T-helper 2 cell (primary cell): ENCODE results near the gene TMEM30A.
A peak's percentile ranks its signal among the peaks of the same experiment; 100 is the strongest.

Experiments
- DNase-seq, 5 experiments: peaks; one replicate each; pipeline versions ENCODE4 v3.0.0 to v3.0.0-alpha.2; 2012 to 2022

The TMEM30A gene

DNA sequence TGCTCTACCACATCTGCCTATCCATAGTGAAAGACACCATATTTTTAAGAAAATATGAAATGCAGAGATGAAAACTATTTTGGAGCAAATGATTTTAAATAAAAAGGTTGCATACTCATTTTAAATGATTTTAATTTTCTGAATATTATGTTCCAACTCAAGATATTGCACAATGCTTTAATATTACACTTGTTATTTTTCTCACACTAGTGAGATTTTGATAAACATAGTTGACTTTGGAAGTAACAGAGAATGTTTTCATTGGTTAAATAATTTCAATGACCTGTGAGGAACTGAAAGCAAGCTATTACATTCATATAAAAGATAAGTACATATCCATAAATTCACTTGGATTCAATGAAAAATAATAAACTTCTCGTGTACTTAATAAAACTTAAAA, 7.2 kb upstream of the TMEM30A start:
- DNase-seq: no peak

DNA sequence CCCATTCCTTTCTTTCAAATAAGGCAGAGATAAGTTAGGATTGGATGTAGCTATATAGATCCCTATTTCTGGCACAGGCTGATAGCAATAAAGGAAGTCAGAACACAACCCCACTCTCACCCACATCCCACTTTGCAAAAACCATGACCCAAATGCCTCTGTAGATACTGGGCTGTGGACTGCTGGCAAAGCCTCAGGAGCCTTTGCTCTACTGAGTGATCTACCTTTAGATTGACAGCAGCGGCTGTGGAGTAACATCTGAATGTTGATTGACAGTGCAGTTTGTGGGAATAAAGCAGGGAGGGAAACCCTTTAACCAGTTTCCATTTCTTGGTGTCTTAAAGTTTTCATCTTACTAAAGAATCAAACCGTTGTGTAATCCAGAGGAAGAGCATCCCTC, 6.7 kb upstream of the TMEM30A start:
- no peak for DNase-seq

DNA sequence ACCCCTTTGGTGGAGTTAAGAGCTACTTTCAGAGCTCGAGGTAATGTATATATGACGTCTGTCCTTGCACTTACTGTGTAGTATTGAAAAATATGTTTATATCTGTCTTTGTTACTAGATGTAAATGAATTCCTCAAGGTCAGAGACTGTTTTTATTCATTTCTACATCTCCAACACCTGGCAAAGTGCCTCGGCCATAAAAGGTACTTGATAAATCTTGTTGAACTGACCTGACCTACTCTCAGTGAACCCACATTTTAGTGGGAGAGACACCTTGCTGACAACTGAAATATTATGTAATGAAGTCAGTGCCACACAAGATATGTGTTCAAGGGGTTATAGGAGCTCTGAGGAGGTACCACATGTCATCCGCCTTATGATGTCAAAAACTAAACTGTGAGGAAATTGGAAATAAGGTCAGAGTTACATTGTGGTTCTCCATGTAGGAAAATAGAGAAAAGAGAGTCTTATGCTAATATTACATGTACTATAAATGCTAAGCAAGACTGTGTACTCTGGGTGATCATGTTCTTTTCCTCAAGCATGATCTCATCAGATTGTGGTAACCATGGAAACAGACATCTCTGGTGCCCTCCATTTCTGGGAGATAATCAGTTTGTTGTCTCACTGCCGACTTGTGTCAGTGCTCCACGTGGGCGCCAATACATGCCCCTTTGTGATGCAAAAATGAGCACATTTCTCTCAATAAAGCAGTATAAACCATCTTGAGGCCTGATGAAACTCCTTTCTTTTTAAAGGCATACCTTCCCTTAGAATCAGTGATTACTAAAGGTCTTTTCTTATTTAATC, 5.7 kb upstream of the TMEM30A start:
- DNase-seq: no peak

DNA sequence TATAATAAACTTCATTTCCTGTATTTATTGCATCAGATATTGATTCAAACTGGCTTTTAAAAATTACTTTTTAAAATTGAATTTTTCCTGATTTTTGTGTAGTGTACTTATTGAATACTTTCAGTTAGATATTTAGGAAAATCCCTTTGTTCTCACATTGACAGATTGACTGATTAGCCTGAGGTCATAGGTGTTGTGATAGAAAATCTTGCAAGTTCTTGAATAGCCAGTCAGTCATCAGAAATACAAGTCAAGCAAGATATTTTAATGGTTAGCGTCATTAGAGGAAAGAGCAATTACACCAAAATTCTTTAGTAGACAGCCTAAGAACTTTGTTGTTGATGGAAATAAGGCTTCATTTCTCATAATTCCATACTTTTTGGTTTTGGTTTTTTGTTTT, 3.4 kb upstream of the TMEM30A start:
- no peak for DNase-seq

DNA sequence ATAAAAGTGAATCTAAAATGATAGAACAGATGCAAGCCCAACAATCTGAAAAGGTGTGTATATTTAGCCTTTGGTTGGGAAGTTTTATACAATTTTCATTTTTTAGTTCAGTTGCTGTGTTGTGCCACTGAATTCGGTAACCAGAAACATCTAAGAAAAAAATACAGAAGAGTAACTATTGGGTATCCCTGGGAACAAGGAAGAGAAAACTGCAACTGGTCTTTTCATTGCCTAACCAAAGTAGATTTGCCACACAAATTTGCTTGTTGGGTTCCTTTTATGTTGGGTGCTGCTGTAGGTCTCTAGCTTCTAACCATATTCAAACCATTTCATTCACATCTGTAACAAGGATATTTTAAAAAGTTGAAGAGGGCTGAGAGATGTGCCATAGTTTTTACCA, 2.8 kb upstream of the TMEM30A start:
- DNase-seq: no peak

DNA sequence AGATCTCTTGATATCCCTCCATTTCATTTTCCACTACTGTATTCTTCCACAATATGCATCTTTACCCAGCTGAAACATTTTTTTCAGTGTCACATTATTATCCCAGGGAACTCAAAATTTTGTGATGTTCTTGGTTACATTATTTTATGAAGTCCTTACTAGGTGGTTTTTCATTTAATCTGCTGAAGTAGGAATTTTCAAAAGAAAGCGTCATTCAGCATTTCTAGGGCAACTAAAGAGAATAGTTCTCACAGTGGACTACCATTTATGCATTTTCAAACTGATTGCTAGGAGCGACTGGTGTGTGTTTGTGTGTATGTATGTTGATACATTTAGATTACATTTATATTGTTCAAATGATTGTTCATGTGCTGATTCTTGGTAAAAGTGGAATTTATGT, 2.4 kb upstream of the TMEM30A start:
- DNase-seq: no peak

DNA sequence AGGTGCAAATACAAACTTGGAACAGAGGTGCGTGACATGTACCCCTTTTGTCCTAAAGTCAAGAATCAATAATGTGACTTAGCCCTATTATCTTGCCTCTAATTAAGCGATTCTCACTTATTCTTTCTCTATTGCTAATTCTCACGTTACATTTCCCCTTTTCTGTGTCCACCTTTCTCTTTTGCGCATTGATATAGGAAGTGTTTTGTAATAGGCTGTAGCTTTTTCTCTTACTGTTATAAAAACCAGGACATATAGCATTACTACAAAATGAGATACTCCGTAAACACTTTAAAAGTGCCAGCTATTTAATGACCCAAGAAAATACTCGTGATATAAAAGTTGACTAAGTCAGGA, 669 bp upstream of the TMEM30A start:
- no peak for DNase-seq

DNA sequence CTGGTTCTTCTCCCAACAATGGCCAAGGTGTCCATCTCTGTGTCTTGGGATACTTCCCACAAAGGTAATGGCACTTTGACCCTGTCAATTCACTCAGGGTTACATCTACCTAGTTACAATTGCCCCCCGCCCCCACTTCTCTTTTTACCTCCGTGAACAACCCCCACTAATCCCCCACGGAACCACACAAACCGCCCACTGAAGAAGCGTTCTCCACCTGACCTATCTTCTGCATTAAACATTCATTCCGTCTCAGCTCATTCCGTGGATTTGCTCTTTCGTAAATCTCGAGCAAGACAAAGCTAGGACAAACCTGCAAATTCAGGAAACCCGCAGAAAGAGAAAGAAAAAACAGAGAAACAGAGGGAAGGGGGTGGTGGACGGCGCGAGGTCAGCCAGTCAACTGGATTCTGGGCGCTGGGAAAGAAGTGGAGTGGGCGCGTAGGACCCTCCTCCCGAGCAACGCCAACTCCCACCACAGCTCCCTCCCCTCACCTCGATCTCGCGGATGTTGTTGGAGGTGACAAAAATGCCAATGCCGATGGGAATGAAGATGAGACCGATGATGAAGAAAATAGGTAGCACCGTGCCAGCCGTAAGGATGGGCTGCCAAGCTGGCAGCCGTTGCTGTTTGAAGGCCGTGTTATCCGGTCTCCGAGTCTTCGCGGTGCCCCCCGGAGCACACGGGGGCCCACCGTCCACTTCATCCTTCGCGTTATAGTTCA, 523 bp downstream of the TMEM30A start:
- no peak for DNase-seq

DNA sequence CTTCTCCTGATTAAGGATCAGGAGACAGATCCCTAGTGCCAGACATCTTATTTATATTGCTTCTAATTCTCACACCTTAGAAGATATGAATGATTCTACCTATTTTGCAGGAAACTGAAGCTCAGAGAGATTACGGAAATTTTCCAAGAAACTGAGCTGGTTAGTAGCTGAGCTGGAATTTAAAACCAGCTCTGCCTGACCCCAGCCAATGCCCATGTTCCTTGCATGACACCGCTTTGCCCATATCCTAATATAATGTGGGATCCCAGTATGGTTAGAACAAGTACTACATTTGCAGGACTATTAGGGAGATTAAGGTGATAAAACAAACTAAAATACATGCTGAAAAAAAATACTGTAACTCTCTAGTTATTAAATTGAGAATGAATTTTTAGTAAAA, 1.9 kb downstream of the TMEM30A start:
- DNase-seq: no peak

DNA sequence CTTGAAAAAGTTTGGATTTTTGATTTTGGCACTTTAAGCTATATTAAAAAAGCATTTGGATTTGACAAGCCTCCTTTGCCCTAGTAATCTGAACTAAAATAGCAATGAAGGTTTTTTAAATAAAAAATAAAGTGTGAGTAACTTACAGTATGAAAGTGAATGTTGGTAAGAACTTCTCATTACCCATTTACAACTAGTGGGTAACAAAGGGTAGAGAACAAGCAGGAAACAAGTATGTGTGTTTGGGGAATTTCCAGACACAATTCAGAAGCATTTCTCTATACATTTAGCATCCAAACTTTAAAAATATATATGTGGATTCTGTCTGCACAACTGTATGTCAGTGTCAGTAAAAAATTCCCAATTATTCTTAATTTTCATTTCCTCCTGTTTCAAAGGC, 2.9 kb downstream of the TMEM30A start:
- DNase-seq: peak in 1 of 5 experiments; percentile 31

DNA sequence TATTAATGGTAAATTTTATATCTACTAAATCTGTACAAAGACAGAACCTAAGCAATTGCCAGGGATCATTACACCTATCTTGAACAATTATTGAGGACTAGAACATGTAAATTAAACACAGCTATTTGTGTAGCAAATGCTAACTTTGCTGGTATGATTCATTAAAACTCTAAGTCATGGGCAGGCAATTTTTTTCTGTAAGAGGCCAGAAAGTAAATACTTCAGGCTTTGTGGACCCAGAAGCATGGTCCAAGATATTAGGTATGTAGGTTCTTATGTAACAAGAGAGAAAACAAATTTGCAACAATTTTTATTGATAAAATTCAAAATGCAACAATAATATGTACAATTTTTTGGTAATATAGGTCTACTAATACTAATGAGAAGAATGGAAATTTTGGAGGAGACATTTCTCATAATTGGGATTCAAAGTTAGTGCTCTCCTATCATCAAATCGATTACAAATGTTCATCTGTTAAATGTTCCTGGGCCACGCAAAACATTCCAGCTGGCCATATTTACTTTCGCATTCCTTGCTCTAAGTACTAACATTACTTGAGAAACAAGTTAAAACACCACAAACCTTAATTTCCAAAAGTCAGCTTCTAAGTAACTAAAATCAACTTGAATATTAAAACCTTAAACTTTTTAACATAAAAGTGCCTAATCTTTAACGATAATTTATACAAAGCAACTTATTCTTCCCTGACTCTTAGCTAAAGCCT, 4.3 kb downstream of the TMEM30A start:
- DNase-seq: no peak

DNA sequence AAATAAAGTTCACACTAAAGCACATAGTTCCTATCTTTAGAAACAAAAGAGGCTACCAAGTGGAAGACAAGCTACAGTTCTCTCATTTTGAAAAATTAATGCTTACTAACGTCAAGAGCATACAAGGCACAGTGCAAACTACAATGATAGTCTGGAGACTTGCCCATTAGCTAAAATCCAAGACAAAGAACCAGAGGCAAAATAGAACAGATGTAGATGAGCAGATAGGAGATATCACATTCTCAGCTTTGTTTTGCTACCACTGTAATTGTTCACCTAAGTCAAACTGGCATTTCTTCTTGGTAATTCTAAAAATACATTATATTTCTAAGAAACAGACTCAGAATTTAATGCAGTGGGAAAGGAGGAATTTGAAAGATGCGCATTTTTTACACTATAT, 5.2 kb downstream of the TMEM30A start:
- DNase-seq: peak in 1 of 5 experiments; percentile 7

DNA sequence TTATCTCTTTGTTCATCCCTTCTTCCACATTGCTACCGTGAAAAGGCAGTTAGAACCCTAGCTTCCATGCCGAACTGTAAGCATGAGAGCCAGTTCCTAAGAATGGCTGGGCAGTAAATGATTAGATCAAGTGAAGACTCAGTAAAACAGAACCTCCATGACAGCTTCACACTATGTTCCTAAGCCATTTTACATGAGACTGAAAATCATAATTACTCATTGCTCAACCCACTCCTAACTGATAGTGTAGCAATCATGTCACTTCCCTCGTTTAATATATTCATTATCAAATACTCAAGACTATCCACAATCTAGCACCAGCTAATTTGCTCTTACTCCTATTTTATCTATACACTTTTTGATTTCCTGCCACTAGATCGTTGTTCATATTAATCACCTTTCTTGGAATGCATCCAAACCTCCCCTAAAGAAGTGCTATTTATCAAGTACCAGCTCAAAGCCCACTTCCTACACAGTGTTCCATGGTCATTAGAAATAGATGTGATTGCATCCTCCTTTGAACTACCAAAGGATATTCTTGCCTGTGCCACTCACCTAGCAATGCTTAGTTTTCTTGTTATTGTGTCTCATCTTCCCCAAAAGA, 6.0 kb downstream of the TMEM30A start:
- DNase-seq: peak in 1 of 5 experiments; percentile 13

DNA sequence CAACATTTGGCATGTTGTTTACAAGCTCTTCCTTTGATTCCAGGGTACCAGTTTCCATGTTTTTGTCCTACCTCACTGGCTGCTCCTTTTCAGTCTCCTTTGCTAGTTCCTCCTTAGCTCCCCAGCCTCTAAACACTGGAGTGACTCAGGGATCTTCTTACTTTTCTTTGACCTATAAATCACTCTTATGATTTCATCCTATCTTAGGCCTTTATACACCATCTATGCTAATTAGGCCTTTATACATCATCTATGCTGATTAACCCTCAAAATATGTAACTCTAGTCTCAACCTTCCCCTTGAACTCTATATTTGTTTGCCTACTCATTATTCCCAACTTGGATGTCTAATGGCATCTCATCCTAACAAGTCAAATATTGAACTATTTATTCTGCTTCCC, 9.5 kb downstream of the TMEM30A start:
- DNase-seq: no peak

DNA sequence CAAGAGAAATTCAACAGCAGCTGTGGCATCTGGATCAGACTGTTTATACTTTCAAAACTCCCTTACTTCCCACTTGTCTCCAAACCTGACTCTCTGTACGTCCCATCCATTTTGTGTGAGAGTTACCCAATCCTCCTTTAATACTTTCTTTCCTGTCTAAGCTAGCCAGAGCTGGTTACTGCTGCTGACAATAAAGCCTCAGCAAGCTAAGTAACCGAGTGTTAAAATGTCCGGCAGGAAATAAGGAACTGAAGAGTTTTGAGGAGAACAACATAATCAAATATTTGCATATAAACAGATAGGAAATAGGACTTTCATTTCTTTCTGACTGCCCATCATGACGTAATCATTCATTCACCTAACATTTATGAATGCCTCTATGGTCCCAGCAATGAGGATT, 11.6 kb downstream of the TMEM30A start:
- DNase-seq: no peak

DNA sequence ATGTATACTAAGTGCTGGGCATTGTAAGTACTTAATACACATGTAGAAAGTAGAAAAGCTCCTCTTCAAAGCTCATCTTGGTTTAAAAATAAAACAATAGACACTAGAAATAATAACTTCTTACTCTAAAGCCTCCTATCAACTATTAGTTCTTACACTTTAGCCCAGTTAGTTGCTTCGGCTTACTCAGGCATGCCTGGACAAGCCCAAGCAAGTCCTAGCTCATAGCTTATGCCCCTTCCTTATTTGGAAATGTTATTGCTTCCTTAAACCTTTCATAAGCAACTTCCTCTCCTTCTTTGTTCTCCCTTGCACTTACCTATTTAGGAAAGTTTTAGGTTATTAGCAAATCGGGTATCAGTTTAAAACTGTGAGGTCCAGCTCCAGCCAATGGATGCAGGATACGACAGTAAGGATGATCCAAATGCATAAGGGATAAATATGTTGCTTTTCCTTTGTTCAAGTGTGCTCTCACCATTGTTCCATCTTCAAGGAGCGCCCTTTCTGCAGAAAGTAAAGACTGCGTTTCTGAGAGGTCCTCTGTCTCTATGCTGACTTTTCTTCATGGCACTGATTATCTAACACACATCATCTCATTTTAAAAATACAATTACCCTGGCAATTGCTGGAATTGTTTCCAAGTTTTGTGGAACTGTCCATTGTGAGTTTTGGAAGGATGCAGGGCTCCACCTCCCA, 12.3 kb downstream of the TMEM30A start:
- peak in 1 of 5 experiments; percentile 11 for DNase-seq

DNA sequence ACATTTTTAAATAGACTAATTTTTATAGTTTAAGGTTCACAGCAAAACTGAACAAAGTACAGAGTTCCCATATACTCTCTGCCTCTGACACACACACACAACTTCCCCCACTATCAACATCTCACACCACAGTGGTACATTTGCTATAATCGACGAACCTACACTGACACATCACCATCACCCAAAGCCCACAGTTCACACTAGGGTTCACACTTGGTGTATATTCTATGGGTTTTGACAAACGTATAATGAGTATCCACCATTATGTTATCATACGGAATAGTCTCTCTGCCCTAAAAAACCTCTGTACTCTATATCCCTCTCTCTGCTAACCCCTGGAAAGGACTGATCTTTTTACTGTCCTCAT, 15.6 kb downstream of the TMEM30A start:
- DNase-seq: no peak

DNA sequence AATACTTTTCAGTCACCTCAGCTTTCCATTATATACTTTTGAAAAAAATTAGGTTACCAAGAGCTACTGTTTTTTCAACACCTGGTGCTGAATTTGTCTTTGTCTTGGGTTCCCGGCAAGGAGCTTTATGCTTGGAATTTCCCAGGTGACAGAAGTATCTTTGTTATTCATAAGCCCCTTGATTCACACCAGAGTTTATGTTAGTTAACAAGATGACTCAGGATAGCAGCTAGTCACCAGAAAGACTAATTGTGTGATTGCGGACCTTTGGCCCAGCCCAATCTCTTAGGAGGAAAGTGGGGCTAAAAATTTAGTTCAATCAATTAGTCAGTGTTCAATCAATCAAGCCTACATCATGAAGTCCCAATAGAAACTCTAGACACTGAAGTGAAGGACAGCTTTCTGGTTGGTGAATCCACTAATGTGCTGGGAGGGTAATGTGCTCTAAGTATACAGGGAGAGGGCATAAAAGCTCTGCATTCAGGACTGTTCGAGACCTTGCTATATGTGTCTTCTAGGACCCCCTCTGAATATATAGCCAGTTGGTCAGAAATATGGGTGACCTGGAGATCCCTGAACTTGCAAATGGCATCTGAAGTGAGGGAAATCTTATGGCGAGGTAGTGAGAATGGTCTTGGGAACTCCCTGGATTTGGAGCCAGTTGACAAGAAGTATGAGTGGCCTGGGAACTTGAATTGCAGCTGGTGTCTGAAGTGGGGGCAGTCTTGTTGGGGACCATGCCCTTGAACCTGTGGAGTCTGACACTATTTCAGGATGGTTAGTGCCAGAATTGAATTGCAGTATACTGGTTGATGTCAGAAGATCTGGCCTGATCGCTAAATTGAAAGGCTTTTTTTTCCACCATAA, 16.2 kb downstream of the TMEM30A start:
- no peak for DNase-seq

DNA sequence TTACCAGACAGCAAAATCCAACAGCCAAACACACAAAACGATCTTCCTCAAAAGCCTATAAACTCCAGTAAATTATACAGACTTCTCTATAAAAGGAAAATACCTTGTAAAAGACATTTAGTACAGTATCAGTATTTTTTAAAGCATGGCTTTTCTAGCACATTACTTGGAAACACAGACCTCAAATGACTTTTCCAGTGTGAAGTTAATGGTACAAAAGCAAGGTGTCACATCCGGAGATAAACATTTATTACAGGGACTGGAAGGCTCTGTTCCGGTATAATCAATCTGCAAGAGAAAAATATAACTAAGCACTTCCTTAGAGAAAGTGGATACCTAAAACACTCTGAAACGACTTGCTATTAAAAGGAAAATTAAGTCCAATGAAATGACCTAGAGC, 17.1 kb downstream of the TMEM30A start:
- DNase-seq: no peak

DNA sequence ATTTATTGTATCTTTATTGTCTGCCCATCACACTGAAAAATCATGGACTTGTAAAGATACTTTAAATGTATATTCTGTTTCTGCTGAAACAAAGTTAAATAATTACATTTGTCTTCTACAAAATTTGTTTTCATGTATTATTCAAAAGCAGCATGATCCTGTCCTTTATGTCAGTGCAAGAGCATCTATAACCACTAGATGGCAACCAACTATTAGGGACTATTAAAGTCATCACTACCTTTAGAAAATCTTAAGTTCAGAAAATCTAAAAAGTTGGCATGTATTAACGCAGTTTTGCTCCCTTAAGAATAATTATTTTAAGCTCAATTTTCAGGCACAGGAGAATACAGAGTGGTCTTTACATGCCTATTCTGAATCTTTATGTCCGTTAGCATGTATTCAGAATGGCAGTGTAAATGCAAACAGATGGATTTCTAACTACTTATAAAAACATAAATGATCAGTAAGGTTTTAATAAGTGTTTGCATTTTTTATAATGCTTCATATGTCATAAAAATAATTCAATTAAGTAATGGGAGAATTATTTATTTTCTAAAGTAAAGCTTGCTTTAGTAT, 17.8 kb downstream of the TMEM30A start:
- DNase-seq: peak in 1 of 5 experiments; percentile 53

DNA sequence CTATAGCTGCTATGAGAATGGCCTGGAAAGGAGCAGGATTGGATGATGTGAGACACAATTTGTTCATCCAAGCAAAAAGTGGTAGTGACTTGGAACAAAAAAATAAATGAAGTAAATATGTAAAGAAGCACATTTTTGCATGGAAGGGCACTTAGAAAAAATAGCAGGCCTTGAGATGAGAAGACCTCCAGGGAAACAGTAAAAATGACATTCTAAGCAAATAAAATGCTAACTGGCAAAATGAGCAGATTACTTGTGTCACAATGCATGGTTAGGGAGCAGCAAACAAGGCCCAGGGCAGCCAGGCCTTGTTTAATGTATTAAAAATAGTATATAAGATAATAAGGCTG, 21.2 kb downstream of the TMEM30A start:
- no peak for DNase-seq
